DMS114 treated with DMSO at 0.1 percent for 48 hours (cell line): Measurements from ENCODE around the gene LMOD2.
A peak's percentile ranks its signal among the peaks of the same experiment; 100 is the strongest.
"Not testable (repeated sequence)": the region's sequence is repeated elsewhere in the genome, so short reads cannot be mapped to it uniquely, and the experiment has no call there.

ENCODE experiments used
- DNase-seq: peaks from one replicate; lab custom pipeline; 2025; ENCODE audit not compliant: unreplicated experiment; lab: John Stamatoyannopoulos, UW

LMOD2 gene

GRCh38 chr7:123655614-123656013 is at the start of gene LMOD2:
TSS of gene LMOD2 (plus strand) at chr7:123655866. CDS start at chr7:123655964, 98 bp downstream.
- no peak for DNase-seq

GRCh38 chr7:123607423-123607975 is 48.2 kb upstream of the LMOD2 start:
- no peak for DNase-seq

DNA sequence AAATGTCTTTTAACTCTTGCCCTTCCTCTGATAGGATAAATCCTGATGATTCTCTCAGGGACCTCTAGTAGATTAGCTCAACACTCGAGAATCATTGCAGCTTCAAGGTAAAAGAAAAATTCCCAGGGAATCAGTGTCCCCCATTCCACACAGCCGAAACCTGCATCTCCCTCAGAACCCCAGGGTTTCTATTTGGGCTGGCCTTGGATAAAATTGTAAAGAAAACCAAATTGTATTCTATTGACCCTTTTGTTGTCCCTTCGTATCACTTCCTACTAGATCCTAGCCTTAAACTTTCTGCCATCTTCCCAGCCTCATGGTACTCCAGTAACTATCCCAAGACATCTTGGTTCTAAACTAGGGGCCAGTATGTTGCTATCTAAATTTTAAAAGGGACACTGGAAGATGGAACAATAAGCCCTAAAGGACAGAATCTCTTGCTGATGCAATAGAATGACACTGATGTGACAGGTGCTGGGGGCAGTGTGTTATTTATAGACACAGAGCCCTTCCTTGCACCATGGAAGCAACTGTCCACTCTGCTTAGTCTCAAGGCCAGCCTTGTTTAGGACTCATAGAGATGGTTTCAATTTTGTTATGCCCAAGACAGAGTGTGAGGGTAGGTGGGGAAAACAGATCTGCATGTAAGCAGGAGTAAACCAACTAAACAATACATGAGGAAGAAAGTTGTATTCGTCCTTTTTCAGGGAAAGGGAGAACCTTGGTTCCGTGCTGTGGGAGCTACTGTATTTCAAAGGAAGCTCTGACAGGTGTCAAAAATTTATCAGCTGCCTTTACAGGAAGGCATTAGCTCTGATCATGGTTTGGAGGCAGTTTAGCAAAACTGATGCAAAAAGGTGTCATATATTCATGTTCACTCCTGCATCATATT is 46.4 kb upstream of the LMOD2 start:
- DNase-seq = no peak

- no peak for DNase-seq
Observed at GRCh38 chr7:123609883-123610239, 45.8 kb upstream of the LMOD2 start.

GRCh38 chr7:123612024-123612423 is 43.6 kb upstream of the LMOD2 start:
- DNase-seq = no peak

GRCh38 chr7:123615344-123615743 is 40.3 kb upstream of the LMOD2 start:
- DNase-seq = no peak

DNA sequence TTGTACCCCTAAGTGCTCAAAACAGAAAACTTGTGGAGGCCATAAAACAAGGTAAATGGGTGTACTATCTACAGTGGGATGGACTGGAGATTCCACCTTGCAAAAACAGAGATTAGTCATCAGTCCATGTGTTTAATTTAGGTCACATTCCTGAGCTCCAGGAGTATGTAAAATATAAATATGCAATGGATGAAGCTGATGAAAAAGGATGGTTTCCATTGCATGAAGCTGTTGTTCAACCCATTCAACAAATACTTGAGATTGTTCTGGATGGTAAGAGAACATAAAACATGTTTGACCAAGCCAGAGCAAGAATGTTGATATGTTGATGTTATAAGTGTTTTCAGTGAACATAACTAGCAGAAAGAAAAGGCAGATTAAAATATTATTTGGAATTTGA is 39.4 kb upstream of the LMOD2 start:
- DNase-seq = no peak

DNA sequence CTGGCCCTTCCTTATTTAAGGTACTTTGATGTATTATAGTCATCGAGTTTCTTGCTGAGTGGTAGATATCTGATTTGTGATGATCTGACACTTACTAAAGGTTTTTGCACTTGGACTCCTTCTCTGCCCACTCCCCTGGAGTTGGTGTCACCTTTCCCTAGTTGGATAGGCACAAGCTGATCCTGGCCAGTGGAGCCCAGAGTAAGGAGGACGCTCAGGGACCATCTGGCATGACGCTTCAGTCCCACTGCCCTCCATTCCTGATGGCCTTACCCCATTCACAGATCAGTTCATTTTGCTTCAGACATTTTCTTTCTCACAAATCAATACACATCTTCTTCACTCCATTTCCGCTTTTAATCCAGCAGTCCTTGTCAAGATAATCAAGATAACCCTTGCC is 34.0 kb upstream of the LMOD2 start:
- no peak for DNase-seq

GRCh38 chr7:123622660-123623386 is 32.8 kb upstream of the LMOD2 start:
- DNase-seq = no peak

DNA sequence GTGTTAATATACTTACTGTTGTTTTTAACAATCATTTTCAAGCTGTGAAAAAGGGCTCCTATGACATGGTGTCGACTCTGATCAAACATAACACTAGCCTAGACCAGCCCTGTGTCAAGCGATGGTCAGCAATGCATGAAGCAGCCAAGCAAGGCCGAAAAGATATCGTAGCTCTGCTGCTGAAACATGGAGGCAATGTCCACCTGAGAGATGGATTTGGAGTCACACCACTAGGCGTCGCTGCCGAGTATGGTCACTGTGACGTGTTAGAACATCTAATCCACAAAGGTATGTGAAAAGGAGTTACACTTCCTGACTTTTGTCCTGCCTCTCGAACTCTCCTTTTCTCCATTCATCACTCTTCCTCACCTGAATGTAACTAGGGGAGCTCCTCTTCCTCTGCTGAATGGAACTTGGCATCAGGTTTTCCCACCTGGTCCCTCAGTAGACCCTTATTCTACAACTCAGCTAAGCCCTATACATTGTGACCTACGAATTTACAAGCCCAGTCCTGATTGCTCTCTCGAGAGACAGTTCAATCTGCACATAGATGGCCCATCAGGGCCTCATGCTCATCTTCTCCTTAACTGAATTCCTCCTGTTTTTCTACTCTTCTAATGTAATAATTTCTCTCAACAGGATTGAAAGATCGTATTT is 31.0 kb upstream of the LMOD2 start:
- DNase-seq = no peak

DNA sequence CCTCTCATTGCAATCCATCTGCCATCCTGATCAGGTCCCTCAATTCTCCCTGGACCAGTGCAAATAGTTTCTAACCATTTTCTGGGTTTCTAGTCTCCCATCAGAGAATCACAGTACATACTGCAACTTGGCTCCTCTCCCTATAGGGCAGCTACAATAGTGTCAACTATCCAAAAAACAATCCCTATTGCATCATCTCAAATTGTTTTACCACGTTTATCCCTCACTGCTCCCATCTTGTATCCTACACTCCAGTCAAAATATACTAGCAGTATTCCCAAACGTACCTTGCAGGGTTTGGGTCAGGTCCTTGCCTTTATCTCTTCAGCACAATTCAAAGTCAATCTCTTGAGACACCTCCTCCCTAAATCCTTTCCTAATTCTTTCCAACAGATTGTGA is 30.4 kb upstream of the LMOD2 start:
- DNase-seq = no peak

- DNase-seq = no peak
Observed at GRCh38 chr7:123627851-123628250, 27.8 kb upstream of the LMOD2 start.

DNA sequence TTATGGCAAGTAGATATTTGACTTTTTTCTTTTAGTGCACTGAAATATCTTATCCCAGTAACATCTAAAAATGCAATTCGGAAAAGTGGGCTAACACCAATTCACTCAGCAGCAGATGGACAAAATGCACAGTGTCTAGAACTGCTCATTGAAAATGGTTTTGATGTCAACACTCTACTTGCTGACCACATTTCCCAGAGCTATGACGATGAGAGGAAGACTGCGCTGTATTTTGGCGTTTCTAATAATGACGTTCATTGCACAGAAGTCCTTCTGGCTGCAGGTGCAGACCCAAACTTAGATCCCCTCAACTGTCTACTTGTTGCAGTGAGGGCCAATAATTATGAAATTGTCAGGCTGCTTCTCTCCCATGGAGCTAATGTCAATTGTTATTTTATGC is 26.8 kb upstream of the LMOD2 start:
- DNase-seq = no peak

DNA sequence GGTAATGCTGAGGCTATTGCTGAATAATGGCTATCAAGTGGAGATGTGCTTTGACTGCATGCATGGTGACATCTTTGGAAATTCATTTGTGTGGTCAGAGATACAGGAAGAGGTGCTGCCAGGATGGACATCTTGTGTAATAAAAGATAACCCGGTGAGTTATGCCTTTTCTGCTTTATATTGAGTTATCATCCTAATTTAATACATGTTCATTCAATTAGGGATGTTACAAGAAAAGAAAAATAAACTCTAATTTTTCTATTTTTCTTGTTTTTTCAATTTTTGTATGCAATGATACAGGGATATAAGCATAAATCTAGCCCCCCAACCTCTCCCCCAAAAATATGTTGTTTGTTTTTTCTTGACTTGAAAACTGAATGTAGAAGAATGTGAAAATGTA is 26.4 kb upstream of the LMOD2 start:
- no peak for DNase-seq

- DNase-seq = no peak
Observed at GRCh38 chr7:123632808-123633207, 22.9 kb upstream of the LMOD2 start.

- no peak for DNase-seq
Observed at GRCh38 chr7:123633553-123633952, 22.1 kb upstream of the LMOD2 start.

- not testable (repeated sequence) for DNase-seq
Observed at GRCh38 chr7:123634011-123634573, 21.6 kb upstream of the LMOD2 start.

DNA sequence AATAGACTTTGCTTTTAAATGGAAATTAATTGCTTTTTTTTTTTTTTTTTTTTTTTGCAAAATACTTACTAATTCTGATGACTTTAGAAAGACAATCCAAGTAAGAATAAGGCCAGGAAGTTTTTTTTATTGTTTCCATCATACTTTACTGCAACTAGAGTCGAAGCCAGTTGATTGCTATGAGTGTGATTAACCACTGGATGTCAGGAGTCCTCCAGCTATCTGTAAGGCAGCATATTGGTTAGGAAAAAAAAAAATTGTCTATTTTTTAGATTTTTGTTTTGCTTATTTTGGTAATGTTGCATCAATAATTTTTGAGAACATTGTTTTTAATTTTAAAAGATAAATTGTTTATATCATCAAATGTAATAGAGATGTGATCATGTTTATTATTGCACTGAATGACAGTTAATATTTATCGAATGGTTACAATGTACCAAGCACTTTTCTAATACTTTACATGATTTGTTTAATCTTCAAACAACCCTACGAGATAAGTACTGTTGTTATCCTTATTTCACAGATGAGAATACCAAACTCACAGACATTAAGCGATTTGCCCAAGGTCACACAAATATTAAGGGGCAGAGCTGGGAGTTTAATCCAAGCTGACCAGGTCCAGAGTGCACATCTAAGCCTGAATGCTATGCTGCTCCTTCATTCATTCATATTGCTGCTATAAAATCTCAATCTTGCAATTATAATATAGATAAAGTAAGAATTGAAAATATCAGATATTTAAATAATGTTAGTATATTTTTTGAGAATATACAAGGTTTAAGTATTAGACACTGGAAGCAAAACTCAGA is 19.9 kb upstream of the LMOD2 start:
- peak; percentile 45 for DNase-seq

- DNase-seq = no peak
Observed at GRCh38 chr7:123637203-123637602, 18.5 kb upstream of the LMOD2 start.

- no peak for DNase-seq
Observed at GRCh38 chr7:123637878-123638277, 17.8 kb upstream of the LMOD2 start.
